CD4-positive, alpha-beta T cell treated with Interleukin-2 at 100 ng/mL for 4 hours (primary cell): Measurements from ENCODE around the gene MS4A12.
"Not testable (repeated sequence)": the region's sequence is repeated elsewhere in the genome, so short reads cannot be mapped to it uniquely, and the experiment has no call there.

Source experiments
- DNase-seq: peaks from one replicate; pipeline ENCODE4 v3.0.0-alpha.2; 2020; ENCODE audit warnings: low spot score

The MS4A12 gene, protein sequence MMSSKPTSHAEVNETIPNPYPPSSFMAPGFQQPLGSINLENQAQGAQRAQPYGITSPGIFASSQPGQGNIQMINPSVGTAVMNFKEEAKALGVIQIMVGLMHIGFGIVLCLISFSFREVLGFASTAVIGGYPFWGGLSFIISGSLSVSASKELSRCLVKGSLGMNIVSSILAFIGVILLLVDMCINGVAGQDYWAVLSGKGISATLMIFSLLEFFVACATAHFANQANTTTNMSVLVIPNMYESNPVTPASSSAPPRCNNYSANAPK

DNA sequence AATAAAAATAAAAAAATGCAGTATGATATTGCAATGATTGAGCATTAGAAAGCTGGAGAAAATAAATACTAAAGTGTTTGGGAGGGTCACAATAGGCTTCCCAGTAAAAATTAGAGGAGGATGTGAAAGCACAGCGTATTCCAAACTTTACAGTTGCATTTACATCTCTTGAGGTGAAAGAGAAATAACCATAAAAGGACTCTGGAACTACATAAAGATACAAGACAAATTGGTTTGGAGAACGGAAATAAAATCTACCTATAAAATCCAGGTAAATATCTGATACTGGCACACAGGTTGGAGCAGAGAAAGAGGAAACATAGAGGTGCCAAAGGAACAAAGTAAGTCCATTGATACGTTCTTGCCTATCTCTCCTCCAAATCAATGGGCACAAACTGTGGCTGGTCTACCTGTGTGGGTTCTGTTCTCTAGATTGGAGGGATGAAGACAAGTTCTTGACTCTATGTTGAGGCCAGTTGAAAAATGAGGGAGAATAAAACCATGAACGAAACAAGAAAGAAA is at the start of gene MS4A12:
Gene MS4A12, plus strand, starts transcription at position 291 of the 522 bp plus-strand sequence. CDS start 4,541 bp downstream, outside the sequence.
- no peak for DNase-seq

DNA sequence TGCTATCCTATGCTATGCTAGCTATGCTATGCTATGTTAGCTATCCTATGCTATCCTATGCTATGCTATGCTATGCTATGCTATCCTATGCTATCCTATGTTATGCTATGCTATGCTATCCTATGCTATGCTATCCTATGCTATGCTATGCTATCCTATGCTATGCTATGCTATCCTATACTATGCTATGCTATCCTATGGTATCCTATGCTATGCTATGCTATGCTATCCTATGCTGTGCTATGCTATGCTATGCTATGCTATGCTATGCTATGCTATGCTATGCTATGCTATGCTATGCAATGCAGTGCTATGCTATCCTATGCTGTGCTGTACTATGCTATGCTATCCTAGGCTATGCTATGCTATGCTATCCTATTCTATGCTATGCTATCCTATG is 45.5 kb upstream of the MS4A12 start:
- no peak for DNase-seq

DNA sequence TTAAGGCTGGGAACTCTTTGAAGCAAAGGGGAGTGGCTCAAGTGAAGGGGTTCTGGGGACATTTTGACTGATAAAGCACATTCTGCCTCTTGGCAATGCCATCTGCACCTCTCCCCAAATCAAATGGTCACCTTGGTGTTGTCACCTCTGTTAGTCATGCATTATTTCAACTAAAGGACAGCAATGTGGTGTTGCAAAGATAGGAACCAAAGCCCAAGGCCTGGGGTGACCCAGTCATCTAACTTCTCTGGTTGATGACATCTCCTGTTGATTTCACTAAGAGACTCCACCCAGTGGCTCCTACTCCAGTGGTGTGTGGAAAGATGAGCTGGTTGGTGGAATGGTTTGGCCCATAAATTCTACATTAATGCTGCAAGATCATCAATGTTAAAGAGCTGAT is 44.7 kb upstream of the MS4A12 start:
- no peak for DNase-seq

DNA sequence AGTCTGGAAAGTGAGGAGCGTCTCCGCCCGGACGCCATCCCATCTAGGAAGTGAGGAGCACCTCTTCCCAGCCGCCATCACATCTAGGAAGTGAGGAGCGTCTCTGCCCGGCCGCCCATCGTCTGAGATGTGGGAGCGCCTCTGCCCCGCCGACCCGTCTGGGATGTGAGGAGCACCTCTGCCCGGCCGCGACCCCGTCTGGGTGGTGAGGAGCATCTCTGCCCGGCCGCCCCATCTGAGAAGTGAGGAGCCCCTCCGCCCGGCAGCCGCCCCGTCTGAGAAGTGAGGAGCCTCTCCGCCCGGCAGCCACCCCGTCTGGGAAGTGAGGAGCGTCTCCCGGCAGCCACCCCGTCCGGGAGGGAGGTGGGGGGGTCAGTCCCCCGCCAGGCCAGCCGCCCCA is 41.4 kb upstream of the MS4A12 start:
- DNase-seq = not testable (repeated sequence)

DNA sequence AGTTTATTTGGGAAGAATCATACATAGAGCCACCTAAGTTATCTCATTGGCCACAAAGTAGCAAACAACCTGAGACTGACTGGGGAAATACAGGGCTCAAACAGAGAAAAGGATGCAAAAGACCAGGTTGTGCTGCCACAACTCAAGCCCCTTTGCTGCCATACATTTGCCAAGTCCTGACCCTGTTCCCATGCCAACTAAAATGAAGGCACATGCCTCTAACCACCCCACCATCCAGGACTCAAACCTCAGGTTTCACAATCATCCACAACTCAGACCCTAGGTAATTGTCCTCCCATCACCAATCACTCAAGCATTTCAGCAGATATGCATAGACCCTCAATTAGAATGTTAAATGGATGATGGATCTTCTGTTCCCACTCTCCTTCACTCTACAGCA is 38.4 kb upstream of the MS4A12 start:
- DNase-seq = no peak

DNA sequence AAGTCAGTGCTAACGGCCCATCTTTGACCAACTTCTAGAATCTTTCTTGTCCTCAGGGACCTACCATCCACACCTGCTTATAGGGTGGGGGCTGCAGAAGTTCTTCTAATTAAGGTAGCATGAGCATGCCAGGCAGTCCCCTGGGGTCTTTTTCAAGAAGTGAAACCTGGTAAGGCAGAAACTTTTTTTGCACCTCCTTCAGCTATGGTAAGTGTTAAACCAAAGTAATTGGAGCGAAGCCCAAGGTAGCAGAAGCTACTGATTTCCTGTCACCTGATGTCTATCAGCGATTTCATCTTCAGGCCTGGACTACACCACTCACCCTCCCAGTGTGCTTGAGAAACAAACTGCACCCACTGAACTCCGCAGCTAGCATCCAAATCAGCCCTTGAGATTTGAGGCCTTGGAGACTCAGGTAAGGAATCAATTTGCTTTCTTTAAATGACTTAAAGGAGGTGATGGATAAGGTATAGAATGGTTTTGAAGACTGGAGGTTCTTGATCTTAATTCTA is 37.0 kb upstream of the MS4A12 start, which contains the start of gene MS4A1:
Gene MS4A1, plus strand, starts transcription at position 317 of the 512 bp plus-strand sequence. CDS start 6,528 bp downstream, outside the sequence.
- peak; percentile 27 for DNase-seq

DNA sequence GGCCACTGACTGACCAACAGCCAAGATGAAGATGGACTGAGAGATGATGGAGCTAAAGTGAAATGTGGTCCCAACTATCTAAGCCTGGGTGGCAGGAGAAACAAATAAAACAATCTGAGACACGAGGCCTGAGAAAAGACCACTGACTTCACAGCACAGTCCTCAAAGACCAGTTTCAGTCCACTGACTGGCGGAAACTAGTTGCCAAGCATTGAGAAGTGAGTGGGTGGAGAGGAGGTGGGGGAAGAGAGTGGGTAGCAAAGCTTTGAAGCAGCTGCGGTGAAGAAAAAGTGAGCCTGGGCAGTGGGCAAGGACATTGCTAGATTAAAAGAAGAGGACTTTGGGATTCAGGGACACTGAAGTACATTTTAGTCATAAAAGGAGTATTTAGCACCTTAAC is 35.0 kb upstream of the MS4A12 start:
- no peak for DNase-seq

DNA sequence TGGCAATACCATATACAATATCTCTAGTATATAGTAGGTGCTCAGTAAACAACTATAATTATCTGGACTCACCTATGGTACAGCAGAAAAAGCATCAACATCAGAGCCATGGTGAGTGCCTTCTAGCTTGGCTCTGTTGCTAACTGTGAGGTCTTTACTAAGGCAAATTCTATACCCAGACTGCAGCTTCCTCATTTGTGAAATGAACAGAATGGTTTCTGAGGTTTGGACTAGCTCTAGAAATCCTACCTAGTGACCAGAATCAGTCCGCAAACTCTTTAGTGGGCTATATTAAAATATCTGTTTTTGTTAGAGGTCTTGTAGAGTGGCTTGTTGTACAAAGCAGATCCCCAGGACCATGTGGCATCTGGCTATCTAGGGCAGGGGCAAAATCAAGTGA is 33.2 kb upstream of the MS4A12 start:
- no peak for DNase-seq

DNA sequence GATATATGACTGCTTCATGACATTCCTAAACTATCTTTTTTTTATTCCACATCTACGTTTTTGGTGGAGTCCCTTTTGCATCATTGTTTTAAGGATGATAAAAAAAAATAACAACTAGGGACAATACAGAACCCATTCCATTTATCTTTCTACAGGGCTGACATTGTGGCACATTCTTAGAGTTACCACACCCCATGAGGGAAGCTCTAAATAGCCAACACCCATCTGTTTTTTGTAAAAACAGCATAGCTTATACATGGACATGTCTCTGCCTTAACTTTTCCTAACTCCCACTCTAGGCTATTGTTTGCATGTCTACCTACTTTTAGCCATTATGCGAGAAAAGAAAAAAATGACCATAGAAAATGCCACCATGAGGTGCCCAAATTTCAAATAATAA is 23.7 kb upstream of the MS4A12 start:
- DNase-seq = no peak

DNA sequence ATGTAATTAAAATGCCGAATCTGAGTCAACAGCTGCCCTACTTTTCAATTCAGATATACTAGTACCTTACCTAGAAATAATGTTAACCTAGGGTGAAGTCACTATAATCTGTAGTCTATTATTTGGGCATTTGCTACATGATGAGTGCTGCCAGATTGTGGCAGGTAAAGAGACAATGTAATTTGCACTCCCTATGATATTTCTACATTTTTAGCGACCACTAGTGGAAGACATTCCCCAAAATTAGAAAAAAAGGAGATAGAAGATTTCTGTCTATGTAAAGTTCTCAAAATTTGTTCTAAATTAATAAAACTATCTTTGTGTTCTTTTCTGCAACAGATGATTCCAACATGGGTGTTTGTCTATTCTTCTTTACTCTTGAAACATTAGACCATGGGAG is 22.9 kb upstream of the MS4A12 start:
- DNase-seq = no peak

DNA sequence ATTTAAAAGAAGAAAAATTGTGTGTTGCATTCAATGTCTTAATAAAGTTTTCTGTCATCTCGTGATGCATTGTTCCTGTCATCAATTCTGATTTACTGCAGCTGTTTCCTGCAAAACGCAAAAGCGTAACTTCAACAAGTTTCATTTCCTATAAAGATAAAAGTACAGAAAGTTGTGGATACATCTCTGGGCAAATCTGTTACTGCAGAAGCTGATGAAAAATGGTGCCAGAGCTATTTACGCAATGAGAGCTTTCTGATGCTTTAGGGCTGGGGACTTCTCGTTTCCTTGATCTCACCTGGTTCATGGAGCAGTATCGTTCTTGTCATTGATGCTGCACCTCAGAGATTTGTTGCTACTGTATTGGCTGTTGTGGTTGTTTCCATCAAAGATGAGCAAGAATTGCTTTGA is 15.5 kb upstream of the MS4A12 start:
- DNase-seq = no peak

DNA sequence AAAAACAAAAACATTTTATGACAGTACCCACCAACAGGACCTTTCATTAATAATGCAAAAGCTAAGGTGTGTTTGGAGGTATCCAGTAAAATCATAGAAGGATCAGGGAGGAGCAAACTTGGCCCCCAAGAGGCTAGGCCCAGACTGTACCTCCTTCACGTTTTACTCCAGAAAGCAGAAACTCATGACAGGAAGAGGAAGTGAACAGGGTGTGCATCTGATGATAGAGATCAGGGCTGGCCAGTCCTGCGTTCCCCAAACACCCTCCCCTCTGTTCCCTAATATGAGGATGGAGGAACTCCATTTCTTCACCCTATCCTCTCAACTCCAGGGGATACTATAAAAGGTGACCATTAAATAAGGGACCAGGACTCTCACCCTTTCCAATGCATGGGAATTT is 10.2 kb upstream of the MS4A12 start:
- no peak for DNase-seq

DNA sequence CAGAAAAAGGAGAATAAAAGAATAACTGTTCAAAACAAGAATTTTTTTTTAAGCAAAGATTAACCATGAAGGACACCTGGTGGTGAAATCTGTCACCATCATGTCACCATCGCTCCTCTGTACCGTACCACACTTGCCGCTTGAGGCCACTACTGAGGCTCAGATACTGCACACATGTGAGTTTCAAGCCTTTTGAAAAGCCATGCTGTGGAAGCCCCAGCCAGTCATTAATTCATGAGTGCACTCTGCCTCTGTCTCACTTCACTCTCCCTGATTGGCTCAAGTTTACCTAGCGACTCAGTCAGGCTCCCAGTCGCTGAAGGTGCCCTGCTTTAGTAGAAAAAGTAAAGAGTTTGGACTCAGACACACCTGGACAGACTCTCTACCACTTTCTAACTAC is 6.6 kb upstream of the MS4A12 start:
- peak; percentile 16 for DNase-seq

DNA sequence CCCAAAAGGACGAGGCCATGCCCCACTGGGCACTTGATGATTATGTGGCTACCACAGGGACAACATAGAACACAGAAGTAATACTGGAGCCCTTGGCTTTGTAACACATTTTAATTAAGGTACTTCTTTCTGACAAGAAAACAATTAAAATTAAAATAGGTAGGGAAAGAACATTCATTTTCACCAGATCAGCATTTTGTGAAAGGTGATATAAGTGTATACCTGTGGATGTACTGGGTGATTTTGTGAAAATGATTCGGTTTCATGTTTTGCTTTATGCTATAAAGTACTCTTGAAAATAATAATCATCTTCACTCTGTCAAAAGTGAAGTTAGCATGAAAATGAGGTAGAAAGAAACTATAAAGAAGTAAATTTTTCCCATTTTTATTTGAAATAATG is 876 bp downstream of the MS4A12 start:
- no peak for DNase-seq

DNA sequence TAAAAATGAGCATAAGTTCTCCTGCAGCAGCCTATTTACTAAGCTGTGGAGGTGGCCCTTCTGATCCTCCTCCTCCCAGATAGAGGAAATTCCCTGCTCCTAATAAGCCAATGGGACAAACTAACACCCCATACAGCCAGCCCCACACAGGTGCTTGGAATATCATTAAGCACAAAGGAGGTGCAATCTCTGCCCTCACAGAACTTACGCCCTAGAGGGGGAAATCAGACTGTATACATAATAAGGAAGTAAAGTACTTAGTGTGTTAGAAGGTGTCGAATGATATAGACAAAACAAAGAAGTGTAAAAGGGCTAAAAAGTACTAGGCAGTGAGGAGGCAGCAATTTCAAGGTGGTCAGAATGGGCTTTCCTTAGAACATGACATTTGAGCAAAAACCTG is 5.8 kb downstream of the MS4A12 start:
- no peak for DNase-seq

DNA sequence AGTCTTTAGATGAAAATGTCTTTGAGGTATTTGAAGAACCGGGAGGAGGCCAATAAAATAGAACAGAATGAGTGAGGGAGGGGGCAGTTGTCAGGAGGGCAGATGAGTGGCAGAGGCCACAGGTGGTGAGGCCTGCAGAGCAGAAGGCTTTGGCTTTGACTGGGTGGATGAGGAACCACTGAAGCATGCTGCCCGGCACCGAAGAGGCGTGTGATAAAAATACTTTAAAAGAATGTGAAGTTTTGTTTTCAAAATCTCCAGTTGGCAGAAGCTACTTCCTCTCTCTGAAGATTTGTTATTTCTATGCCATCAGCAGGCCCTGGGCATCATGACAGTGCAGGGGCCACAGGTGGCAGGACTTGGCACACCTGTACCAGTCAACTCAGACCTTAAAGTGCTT is 6.3 kb downstream of the MS4A12 start:
- no peak for DNase-seq

DNA sequence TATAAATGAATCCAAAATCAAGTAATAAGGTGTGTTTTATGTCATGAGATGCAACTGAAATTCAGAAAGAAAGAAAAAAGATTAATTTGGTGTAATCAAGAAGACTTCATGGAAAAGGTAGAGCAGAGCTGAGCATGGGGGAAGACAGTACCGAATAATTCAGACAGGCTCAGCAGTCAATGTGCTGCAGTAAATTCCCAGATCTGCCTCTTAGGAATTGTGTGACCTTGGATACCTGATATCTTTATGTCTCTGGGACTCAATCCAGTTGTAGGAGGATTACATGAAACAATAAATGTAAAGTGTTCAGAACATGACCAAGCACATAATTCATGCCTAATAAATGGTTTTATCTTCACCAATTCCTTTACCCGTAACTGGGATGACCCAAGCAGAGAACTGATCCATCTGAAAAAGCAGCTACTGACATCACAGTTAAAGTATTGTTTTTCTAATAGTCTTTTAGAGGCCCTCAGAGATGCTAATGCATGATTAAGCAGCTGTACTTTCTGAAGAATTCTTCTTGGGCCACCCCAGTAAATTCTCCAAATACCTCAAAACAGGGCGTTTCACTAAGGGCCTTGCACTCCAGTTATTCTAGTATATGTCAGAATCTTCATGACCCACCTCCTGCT is 7.8 kb downstream of the MS4A12 start:
- DNase-seq = no peak

DNA sequence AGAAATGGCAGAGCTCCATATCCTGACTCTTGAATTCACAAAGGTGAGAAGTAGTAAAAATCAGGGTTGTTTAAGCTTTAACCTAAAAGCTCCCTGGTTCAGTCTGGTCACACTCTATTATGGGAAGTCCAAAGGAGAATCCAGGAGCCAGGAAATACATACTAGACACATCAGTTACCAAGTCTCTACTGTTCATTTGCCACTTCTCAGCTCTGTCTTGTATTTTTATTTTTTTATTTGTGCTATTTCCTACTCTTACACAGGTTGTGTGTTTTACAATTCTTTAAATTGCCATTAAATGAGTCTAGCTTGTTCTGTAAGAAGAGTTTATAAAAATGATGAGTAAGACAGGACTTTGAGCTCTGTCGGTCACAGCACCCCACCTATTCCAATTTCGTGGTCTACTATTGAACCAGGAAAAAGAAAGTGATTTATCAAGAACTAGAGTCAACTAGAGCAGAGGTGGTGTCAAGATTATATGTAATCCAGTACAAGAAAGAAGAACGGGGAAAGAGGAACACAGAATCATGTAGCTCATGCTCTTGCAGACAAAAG is 9.7 kb downstream of the MS4A12 start:
- no peak for DNase-seq

DNA sequence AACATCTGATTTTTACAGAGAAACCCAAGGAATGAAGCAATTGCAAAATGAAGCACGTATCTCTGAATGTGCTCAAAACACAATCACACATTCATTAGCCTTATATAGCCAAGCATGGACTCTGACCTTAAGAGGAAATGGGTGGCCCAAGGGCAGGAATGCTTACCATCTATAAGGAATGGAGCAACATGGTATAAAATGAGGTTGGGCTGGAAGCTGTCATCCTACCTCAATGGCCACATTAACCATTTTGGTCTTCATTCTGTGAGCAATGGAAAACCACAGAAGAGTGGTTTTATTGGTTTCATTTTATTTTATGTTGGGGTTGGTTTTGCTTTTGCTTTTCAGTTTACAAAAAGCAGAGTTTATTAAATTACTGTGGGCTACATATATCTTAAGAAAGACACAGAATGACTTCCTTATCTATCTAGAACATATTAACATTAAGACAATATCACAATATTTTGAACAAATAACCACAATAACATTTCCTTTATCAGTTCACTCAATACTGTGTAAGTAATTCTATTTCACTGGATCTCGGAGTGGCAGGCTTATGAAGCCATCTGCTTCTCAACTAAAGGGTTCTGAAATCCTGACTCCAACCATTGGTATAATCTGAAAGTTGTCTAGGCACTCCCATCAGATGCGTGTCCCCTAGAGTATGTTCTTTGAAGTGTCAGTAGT is 11.8 kb downstream of the MS4A12 start:
- no peak for DNase-seq

DNA sequence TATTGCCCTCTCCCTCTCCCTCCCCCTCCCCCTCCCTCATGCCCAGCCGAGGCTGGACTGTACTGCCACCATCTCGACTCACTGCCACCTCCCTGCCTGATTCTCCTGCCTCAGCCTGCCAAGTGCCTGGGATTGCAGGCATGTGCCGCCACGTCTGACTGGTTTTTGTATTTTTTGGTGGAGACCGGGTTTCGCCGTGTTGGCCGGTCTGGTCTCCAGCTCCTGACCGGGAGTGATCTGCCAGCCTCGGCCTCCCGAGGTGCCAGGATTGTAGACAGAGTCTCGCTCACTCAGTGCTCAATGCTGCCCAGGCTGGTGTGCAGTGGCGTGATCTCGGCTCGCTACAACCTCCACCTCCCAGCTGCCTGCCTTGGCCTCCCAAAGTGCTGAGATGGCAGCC is 17.0 kb downstream of the MS4A12 start:
- DNase-seq = not testable (repeated sequence)

DNA sequence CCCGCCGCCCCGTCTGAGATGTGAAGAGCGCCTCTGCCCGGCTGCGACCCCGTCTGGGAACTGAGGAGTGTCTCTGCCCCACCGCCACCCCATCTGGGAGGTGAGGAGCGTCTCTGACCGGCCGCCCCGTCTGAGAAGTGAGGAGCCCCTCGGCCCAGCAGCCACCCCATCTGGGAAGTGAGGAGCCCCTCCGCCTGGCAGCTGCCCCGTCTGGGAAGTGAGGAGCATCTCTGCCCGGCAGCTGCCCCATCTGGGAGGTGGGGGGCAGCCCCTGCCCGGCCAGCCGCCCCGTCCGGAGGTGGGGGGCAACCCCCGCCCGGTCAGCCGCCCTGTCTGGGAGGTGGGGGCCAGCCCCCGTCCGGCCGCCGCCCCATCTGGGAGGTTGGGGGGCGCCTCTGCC is 17.6 kb downstream of the MS4A12 start:
- DNase-seq = not testable (repeated sequence)

DNA sequence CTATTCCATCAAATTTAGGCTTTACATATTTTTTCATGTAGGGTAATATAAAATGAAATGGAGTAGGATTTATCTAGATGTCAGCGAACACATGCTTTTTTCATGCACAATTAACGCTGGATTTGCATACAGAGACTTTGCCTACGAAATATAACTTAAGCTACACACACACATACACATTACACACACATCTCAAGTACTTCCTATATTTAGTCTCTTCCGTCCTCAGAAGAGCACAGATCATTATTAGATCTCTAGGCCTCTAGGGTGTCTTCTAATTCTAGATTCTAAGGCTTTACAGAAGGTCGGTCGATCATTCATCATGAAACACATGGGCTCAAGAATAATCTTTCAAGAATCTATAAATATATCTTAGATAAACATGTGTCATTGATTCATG is 18.8 kb downstream of the MS4A12 start:
- DNase-seq = no peak
